ENCODE data around the gene USP28.
A peak's percentile ranks its signal among the peaks of the same experiment; 100 is the strongest.

DNA sequence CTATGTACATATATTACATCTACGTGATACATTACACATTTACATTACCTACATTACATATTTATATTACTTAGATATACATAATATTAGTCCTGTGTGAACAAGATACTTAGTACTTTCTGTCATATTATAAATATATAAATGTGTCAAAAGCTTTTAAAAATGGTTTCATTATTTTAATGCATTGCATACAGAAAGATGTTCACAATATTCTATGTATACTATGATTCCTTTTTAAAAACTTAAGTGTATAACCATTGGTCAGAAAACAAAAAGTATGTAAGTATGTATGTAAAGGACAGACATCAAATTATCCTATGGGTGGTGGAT, 101.2 kb downstream of the USP28 start:
- TF ChIP-seq CTCF (IDR thresholded peaks at IDR 0.05) (peak in 1 of 4 experiments; percentile 1), POLR2AphosphoS5 (IDR thresholded peaks at IDR 0.05) (no peak), POLR2A (IDR thresholded peaks at IDR 0.05) (no peak)
